ENCODE results near the gene CSNK1A1L.

CSNK1A1L gene

GRCh38 chr13:37134411-37135041 lies 29.1 kb upstream of the CSNK1A1L start:
- H3K27ac ChIP-seq = no peak overlapping the region
- H3K27me3 ChIP-seq (ENCODE audit: insufficient read depth, low read depth) = no peaks in the 10 kb centered on the region
- H3K36me3 ChIP-seq (ENCODE audit: insufficient read depth) = no peaks in the 10 kb centered on the region
- H3K9ac ChIP-seq = no peak overlapping the region
- no peaks in the 10 kb centered on the region for H3K79me2 ChIP-seq (ENCODE audit: insufficient read depth, low read depth)
- no peak overlapping the region for H3K4me2 ChIP-seq
- no peak overlapping the region for H3K4me3 ChIP-seq (IDR thresholded peaks at IDR 0.05; ENCODE audit: insufficient read depth, low read depth, low read length)
- H2AFZ ChIP-seq (ENCODE audit: low read depth) = no peak overlapping the region
- H3K4me1 ChIP-seq (ENCODE audit: low read depth, poor library complexity, severe bottlenecking) = no peaks in the 10 kb centered on the region
- no peaks in the 10 kb centered on the region for H4K20me1 ChIP-seq (ENCODE audit: insufficient read depth)
- TF ChIP-seq CTCF (conservative IDR thresholded peaks at IDR 0.05; ENCODE audit: low read depth, low read length) = no peak

- Histone ChIP-seq H3K79me2 (ENCODE audit: insufficient read depth, low read depth) (no peaks in the 10 kb centered on the region), H2AFZ (ENCODE audit: low read depth) (no peak overlapping the region), H3K4me2 (no peak overlapping the region), H3K4me3 (IDR thresholded peaks at IDR 0.05; ENCODE audit: insufficient read depth, low read depth, low read length) (no peak overlapping the region), H4K20me1 (ENCODE audit: insufficient read depth) (no peaks in the 10 kb centered on the region), H3K27me3 (ENCODE audit: insufficient read depth, low read depth) (no peaks in the 10 kb centered on the region), H3K9ac (no peak overlapping the region), H3K4me1 (ENCODE audit: low read depth, poor library complexity, severe bottlenecking) (no peaks in the 10 kb centered on the region), H3K36me3 (ENCODE audit: insufficient read depth) (no peaks in the 10 kb centered on the region), H3K27ac (no peak overlapping the region)
- TF ChIP-seq CTCF (conservative IDR thresholded peaks at IDR 0.05; ENCODE audit: low read depth, low read length) = no peak
These were observed 26.7 kb upstream of the CSNK1A1L start for GRCh38 chr13:37132211-37132610.

- TF ChIP-seq CTCF (conservative IDR thresholded peaks at IDR 0.05; ENCODE audit: low read depth, low read length) = no peak
- no peak overlapping the region for H3K27ac ChIP-seq
- no peak overlapping the region for H3K4me2 ChIP-seq
- no peaks in the 10 kb centered on the region for H3K36me3 ChIP-seq (ENCODE audit: insufficient read depth)
- H3K9ac ChIP-seq = no peak overlapping the region
- H3K79me2 ChIP-seq (ENCODE audit: insufficient read depth, low read depth) = no peaks in the 10 kb centered on the region
- no peaks in the 10 kb centered on the region for H4K20me1 ChIP-seq (ENCODE audit: insufficient read depth)
- no peaks in the 10 kb centered on the region for H3K4me1 ChIP-seq (ENCODE audit: low read depth, poor library complexity, severe bottlenecking)
- H3K4me3 ChIP-seq (IDR thresholded peaks at IDR 0.05; ENCODE audit: insufficient read depth, low read depth, low read length) = no peak overlapping the region
- H3K27me3 ChIP-seq (ENCODE audit: insufficient read depth, low read depth) = no peaks in the 10 kb centered on the region
- H2AFZ ChIP-seq (ENCODE audit: low read depth) = no peak overlapping the region
These were observed 25.6 kb upstream of the CSNK1A1L start for GRCh38 chr13:37131092-37131491.

GRCh38 chr13:37129866-37130265 lies 24.4 kb upstream of the CSNK1A1L start:
- H3K79me2 ChIP-seq (ENCODE audit: insufficient read depth, low read depth) = no peaks in the 10 kb centered on the region
- no peak for TF ChIP-seq CTCF (conservative IDR thresholded peaks at IDR 0.05; ENCODE audit: low read depth, low read length)
- no peaks in the 10 kb centered on the region for H3K27me3 ChIP-seq (ENCODE audit: insufficient read depth, low read depth)
- H2AFZ ChIP-seq (ENCODE audit: low read depth) = no peak overlapping the region
- H3K4me2 ChIP-seq = no peak overlapping the region
- no peaks in the 10 kb centered on the region for H3K4me1 ChIP-seq (ENCODE audit: low read depth, poor library complexity, severe bottlenecking)
- H3K27ac ChIP-seq = no peak overlapping the region
- H3K9ac ChIP-seq = no peak overlapping the region
- no peaks in the 10 kb centered on the region for H4K20me1 ChIP-seq (ENCODE audit: insufficient read depth)
- no peaks in the 10 kb centered on the region for H3K36me3 ChIP-seq (ENCODE audit: insufficient read depth)
- H3K4me3 ChIP-seq (IDR thresholded peaks at IDR 0.05; ENCODE audit: insufficient read depth, low read depth, low read length) = no peak overlapping the region

All from KMS-11 (cell line).